Measurements from ENCODE around the gene ZNF652.
"Not testable (repeated sequence)": the region's sequence is repeated elsewhere in the genome, so short reads cannot be mapped to it uniquely, and the experiment has no call there.

ZNF652 gene

GRCh38 chr17:49288388-49288787 lies 73.7 kb downstream of the ZNF652 start:
- Histone ChIP-seq H3K36me3 (ENCODE audit: low read length) (no peaks in the 10 kb centered on the region), H2AFZ (ENCODE audit: low read depth, low read length, severe bottlenecking) (no peak overlapping the region), H3K4me2 (ENCODE audit: low read depth, low read length, poor library complexity, severe bottlenecking) (no peak overlapping the region), H3K9me3 (ENCODE audit: insufficient read depth, low read length) (no peaks in the 10 kb centered on the region), H3K9ac (ENCODE audit: low read length) (no peak overlapping the region), H3K27me3 (ENCODE audit: low read length) (no peaks in the 10 kb centered on the region), H3K4me3 (ENCODE audit: insufficient read depth, low read length, poor library complexity, severe bottlenecking) (no peak overlapping the region), H3K79me2 (ENCODE audit: insufficient read depth, low read length) (no peaks in the 10 kb centered on the region), H3F3A (ENCODE audit: insufficient read depth) (no peaks in the 10 kb centered on the region), H3K27ac (ENCODE audit: low read depth, low read length) (no peak overlapping the region), H3K9me2 (replicated peaks; ENCODE audit: insufficient read depth, low read length) (no peaks in the 10 kb centered on the region), H4K20me1 (ENCODE audit: low read depth, low read length) (no peaks in the 10 kb centered on the region)
- TF ChIP-seq, protein P1, sequence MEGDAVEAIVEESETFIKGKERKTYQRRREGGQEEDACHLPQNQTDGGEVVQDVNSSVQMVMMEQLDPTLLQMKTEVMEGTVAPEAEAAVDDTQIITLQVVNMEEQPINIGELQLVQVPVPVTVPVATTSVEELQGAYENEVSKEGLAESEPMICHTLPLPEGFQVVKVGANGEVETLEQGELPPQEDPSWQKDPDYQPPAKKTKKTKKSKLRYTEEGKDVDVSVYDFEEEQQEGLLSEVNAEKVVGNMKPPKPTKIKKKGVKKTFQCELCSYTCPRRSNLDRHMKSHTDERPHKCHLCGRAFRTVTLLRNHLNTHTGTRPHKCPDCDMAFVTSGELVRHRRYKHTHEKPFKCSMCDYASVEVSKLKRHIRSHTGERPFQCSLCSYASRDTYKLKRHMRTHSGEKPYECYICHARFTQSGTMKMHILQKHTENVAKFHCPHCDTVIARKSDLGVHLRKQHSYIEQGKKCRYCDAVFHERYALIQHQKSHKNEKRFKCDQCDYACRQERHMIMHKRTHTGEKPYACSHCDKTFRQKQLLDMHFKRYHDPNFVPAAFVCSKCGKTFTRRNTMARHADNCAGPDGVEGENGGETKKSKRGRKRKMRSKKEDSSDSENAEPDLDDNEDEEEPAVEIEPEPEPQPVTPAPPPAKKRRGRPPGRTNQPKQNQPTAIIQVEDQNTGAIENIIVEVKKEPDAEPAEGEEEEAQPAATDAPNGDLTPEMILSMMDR (IDR thresholded peaks at IDR 0.05; ENCODE audit: insufficient read depth, low read length, poor library complexity, severe bottlenecking) = no peak
- TF ChIP-seq EZH2phosphoT487 (conservative IDR thresholded peaks at IDR 0.05; ENCODE audit: low read length) = no peak

DNA sequence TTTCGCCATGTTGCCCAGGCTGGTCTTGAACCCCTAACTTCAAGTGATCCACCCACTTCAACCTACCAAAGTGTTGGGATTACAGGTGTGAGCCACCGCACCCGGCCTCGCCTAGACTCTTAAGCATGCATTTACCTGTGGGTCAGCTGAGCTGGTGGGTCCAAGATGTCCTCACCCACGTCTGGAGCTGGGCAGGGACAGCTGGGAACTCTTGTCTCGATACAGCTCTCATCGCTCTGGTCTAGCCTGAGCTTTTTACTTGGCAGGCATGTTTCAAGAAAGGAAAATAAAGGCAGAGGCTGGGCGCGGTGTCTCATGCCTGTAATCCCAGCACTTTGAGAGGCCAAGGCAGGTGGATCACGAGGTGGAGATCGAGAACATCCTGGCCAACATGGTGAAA lies 74.6 kb downstream of the ZNF652 start:
- TF ChIP-seq, protein P1 (IDR thresholded peaks at IDR 0.05; ENCODE audit: insufficient read depth, low read length, poor library complexity, severe bottlenecking) = no peak
- TF ChIP-seq EZH2phosphoT487 (conservative IDR thresholded peaks at IDR 0.05; ENCODE audit: low read length) = no peak
- Histone ChIP-seq H3K27ac (ENCODE audit: low read depth, low read length) (no peak overlapping the region), H4K20me1 (ENCODE audit: low read depth, low read length) (no peaks in the 10 kb centered on the region), H3K9me2 (replicated peaks; ENCODE audit: insufficient read depth, low read length) (no peaks in the 10 kb centered on the region), H3K27me3 (ENCODE audit: low read length) (no peaks in the 10 kb centered on the region), H2AFZ (ENCODE audit: low read depth, low read length, severe bottlenecking) (no peak overlapping the region), H3K9me3 (ENCODE audit: insufficient read depth, low read length) (no peaks in the 10 kb centered on the region), H3K36me3 (ENCODE audit: low read length) (no peaks in the 10 kb centered on the region), H3K4me2 (ENCODE audit: low read depth, low read length, poor library complexity, severe bottlenecking) (no peak overlapping the region), H3F3A (ENCODE audit: insufficient read depth) (no peaks in the 10 kb centered on the region), H3K4me3 (ENCODE audit: insufficient read depth, low read length, poor library complexity, severe bottlenecking) (no peak overlapping the region), H3K79me2 (ENCODE audit: insufficient read depth, low read length) (no peaks in the 10 kb centered on the region), H3K9ac (ENCODE audit: low read length) (no peak overlapping the region)

- H3K9me2 ChIP-seq (replicated peaks; ENCODE audit: insufficient read depth, low read length); H3K9ac ChIP-seq (ENCODE audit: low read length); H3K27me3 ChIP-seq (ENCODE audit: low read length); H3K4me3 ChIP-seq (ENCODE audit: insufficient read depth, low read length, poor library complexity, severe bottlenecking); H4K20me1 ChIP-seq (ENCODE audit: low read depth, low read length); H3K36me3 ChIP-seq (ENCODE audit: low read length); H3K79me2 ChIP-seq (ENCODE audit: insufficient read depth, low read length); H3K9me3 ChIP-seq (ENCODE audit: insufficient read depth, low read length); H3K27ac ChIP-seq (ENCODE audit: low read depth, low read length); H3F3A ChIP-seq (ENCODE audit: insufficient read depth); H2AFZ ChIP-seq (ENCODE audit: low read depth, low read length, severe bottlenecking); H3K4me2 ChIP-seq (ENCODE audit: low read depth, low read length, poor library complexity, severe bottlenecking): not testable (repeated sequence)
These were observed 75.6 kb downstream of the ZNF652 start for GRCh38 chr17:49286261-49286973.

DNA sequence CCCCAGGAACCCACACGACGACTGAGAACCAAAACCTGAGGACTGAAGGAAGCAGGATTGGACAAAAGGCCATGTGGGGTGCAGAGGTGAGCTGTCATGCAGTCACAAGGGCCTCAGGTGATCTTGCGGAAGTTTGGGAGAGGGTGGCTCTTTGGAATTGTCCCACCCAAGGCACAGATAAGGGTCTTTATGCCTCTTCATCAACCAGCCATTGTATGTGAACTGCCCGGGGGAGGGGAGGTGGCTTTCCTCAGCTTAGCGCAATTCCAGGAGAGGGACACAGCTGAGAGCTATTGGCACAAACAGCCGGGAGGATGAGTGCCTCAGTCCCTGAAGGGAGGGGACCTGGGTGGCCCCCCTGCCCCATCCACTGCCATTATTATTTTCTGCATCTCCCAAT lies 76.3 kb downstream of the ZNF652 start:
- no peak overlapping the region for H2AFZ ChIP-seq (ENCODE audit: low read depth, low read length, severe bottlenecking)
- no peaks in the 10 kb centered on the region for H3K27me3 ChIP-seq (ENCODE audit: low read length)
- H3K27ac ChIP-seq (ENCODE audit: low read depth, low read length) = no peak overlapping the region
- no peaks in the 10 kb centered on the region for H4K20me1 ChIP-seq (ENCODE audit: low read depth, low read length)
- TF ChIP-seq, protein P1 (IDR thresholded peaks at IDR 0.05; ENCODE audit: insufficient read depth, low read length, poor library complexity, severe bottlenecking) = no peak
- no peak for TF ChIP-seq EZH2phosphoT487 (conservative IDR thresholded peaks at IDR 0.05; ENCODE audit: low read length)
- H3K9me3 ChIP-seq (ENCODE audit: insufficient read depth, low read length) = no peaks in the 10 kb centered on the region
- no peaks in the 10 kb centered on the region for H3K9me2 ChIP-seq (replicated peaks; ENCODE audit: insufficient read depth, low read length)
- H3K9ac ChIP-seq (ENCODE audit: low read length) = no peak overlapping the region
- H3K4me2 ChIP-seq (ENCODE audit: low read depth, low read length, poor library complexity, severe bottlenecking) = no peak overlapping the region
- no peaks in the 10 kb centered on the region for H3F3A ChIP-seq (ENCODE audit: insufficient read depth)
- no peaks in the 10 kb centered on the region for H3K79me2 ChIP-seq (ENCODE audit: insufficient read depth, low read length)
- H3K36me3 ChIP-seq (ENCODE audit: low read length) = no peaks in the 10 kb centered on the region
- no peak overlapping the region for H3K4me3 ChIP-seq (ENCODE audit: insufficient read depth, low read length, poor library complexity, severe bottlenecking)
